A549 (cell line): ENCODE results near the gene TPRX1. TPM values are rescaled to one million over a fixed set of nuclear protein-coding genes. Genes with fewer than 3 reads are reported as not detected.

Source experiments
- ATAC-seq, 2 experiments: fragments of 200-7000 bp in 1 of 2; fragments of >200 bp in 1 of 2; cut with Nextera tagmentation in 1 of 2; cut with Tn5 transposase in 1 of 2; 3 replicates each; pipeline versions ENCODE4 v1.8.0 to v1.9.1; 2018 to 2020; ENCODE audit warnings: mild to moderate bottlenecking in 1 of 2, moderate library complexity in 1 of 2
- CTCF ChIA-PET: fragments of 300-600 bp; sonication (Branson Sonifier 250); formaldehyde crosslinking; extraction: SDS; loops from one replicate; lab custom pipeline; 2021; ENCODE audit warnings: antibody characterized with exemption, inconsistent platforms; lab: Yijun Ruan, JAX
- POLR2A ChIA-PET: fragments of 350-600 bp; formaldehyde crosslinking; extraction: SDS; loops from one replicate; lab custom pipeline; 2021; ENCODE audit warnings: antibody characterized with exemption, inconsistent platforms; lab: Yijun Ruan, JAX
- DNase-seq, 2 experiments: peaks; one replicate each; pipeline versions ENCODE4 v3.0.0 to v3.0.0-alpha.2; 2011 to 2016; ENCODE audit warnings: low read depth in 1 of 2, low spot score in 1 of 2
- FAIRE-seq: peaks from 2 replicates; lab custom pipeline; 2011; peaks lifted over from hg19 to GRCh38; lab: Jason Lieb, UNC
- H3K27ac ChIP-seq, 2 experiments: fragments of >200 bp; sonication (Bioruptor Twin); formaldehyde crosslinking; 3 replicates each; pipeline ENCODE4 v1.5.1; 2016 to 2017
- H3K4me1 ChIP-seq: fragments of >200 bp; sonication (Bioruptor Twin); formaldehyde crosslinking; 3 replicates; pipeline ENCODE4 v1.6.1; 2016
- H3K4me2 ChIP-seq: fragments of >200 bp; sonication (Bioruptor Twin); formaldehyde crosslinking; 3 replicates; pipeline ENCODE4 v1.6.1; 2016
- H3K4me3 ChIP-seq: fragments of >200 bp; sonication (Bioruptor Twin); formaldehyde crosslinking; 3 replicates; pipeline ENCODE4 v1.5.1; 2016
- H3K9me3 ChIP-seq: fragments of >200 bp; sonication (Bioruptor Twin); formaldehyde crosslinking; 3 replicates; pipeline ENCODE4 v1.6.1; 2016
- BHLHE40 ChIP-seq: IDR thresholded peaks from 2 replicates; pipeline ENCODE4 v1.6.1; 2012; ENCODE audit warnings: low read depth, low read length, inconsistent platforms
- CBX8 ChIP-seq: fragments of 200-600 bp; sonication (generic); IDR thresholded peaks from 2 replicates; pipeline ENCODE4 v1.6.1; 2016
- CEBPB ChIP-seq, 2 experiments: fragments of >200 bp in 1 of 2; sonication (Bioruptor Twin) in 1 of 2; formaldehyde crosslinking in 1 of 2; IDR thresholded peaks; 2 replicates each; pipeline ENCODE4 v1.6.1; 2012 to 2016
- CHD4 ChIP-seq: fragments of 200-600 bp; sonication (generic); IDR thresholded peaks from 2 replicates; pipeline ENCODE4 v1.6.1; 2016; ENCODE audit warnings: antibody characterized with exemption, mild to moderate bottlenecking, borderline replicate concordance
- FOSL2 ChIP-seq, 2 experiments: fragments of 450-650 bp in 1 of 2; fragments of >200 bp in 1 of 2; sonication (Bioruptor Twin) in 1 of 2; formaldehyde crosslinking; IDR thresholded peaks; 2 replicates each; pipeline versions ENCODE4 v1.5.0 to v1.6.1; 2016 to 2020; ENCODE audit warnings: mild to moderate bottlenecking in 1 of 2, moderate library complexity in 1 of 2
- FOXS1 ChIP-seq: fragments of 250-450 bp; sonication (Bioruptor Pico); IDR thresholded peaks from 2 replicates; pipeline ENCODE4 v1.5.0; 2020; ENCODE audit warnings: mild to moderate bottlenecking, moderate library complexity
- HOXA7 ChIP-seq: fragments of 250-450 bp; sonication (Bioruptor Pico); IDR thresholded peaks from 2 replicates; pipeline ENCODE4 v1.5.0; 2020; ENCODE audit warnings: mild to moderate bottlenecking, moderate library complexity
- HOXB13 ChIP-seq: fragments of 250-450 bp; sonication (Bioruptor Pico); IDR thresholded peaks from 2 replicates; pipeline ENCODE4 v1.5.0; 2020; ENCODE audit warnings: low read depth, mild to moderate bottlenecking, moderate library complexity
- KDM1A ChIP-seq: fragments of 200-600 bp; sonication (generic); IDR thresholded peaks from 2 replicates; pipeline ENCODE4 v1.6.1; 2016; ENCODE audit warnings: low read depth, mild to moderate bottlenecking
- MAZ ChIP-seq: fragments of 150-350 bp; IDR thresholded peaks from 2 replicates; pipeline ENCODE4 v1.6.1; 2014; ENCODE audit warnings: antibody characterized with exemption, low read depth, low read length, borderline replicate concordance
- NPAS2 ChIP-seq: fragments of 250-450 bp; sonication (Bioruptor Pico); IDR thresholded peaks from 2 replicates; pipeline ENCODE4 v1.8.0; 2022; ENCODE audit warnings: mild to moderate bottlenecking, moderate library complexity, borderline replicate concordance
- NR3C1 ChIP-seq: fragments of >200 bp; sonication (Bioruptor Twin); formaldehyde crosslinking; IDR thresholded peaks from 3 replicates; pipeline ENCODE4 v1.6.1; 2017
- PHF8 ChIP-seq: fragments of 200-600 bp; sonication (generic); IDR thresholded peaks from 2 replicates; pipeline ENCODE4 v1.6.1; 2016; ENCODE audit warnings: low read depth, mild to moderate bottlenecking, antibody characterized with exemption, moderate library complexity, borderline replicate concordance
- RARB ChIP-seq: fragments of 250-450 bp; sonication (Bioruptor Pico); IDR thresholded peaks from 2 replicates; pipeline ENCODE4 v1.8.0; 2021; ENCODE audit warnings: mild to moderate bottlenecking, moderate library complexity
- TFCP2L1 ChIP-seq: fragments of 250-450 bp; sonication (Bioruptor Pico); IDR thresholded peaks from 2 replicates; pipeline ENCODE4 v1.5.0; 2021; ENCODE audit warnings: mild to moderate bottlenecking
- ZC3H11A ChIP-seq: fragments of 450-650 bp; IDR thresholded peaks from 2 replicates; pipeline ENCODE4 v1.6.1; 2014; ENCODE audit warnings: antibody characterized with exemption, mild to moderate bottlenecking
- ZFP36 ChIP-seq: fragments of 450-650 bp; IDR thresholded peaks from 2 replicates; pipeline ENCODE4 v1.6.1; 2014; ENCODE audit warnings: borderline replicate concordance; ENCODE audit not compliant: partially characterized antibody
- WGBS: methylation state at CpG from one replicate; pipeline ENCODE4 v1.1.6; 2017; ENCODE audit errors: missing lambda C conversion rate; 5-methylcytosine and 5-hydroxymethylcytosine counted together
- polyA plus RNA-seq, 4 experiments: library from polyadenylated mRNA; depleted of rRNA in 3 of 4; stranded (reverse); fragments of >200 nt; fragmentation: RNase III in 1 of 4; extraction: RNeasy Plus Mini Kit Qiagen cat#74134 plus additional on column Dnase treatment in 1 of 4; gene quantifications; 2 replicates in 3 of 4; 3 replicates in 1 of 4; pipeline ENCODE4 v1.2.3, GENCODE V29; 2011 to 2017
- TF ChIP-seq, protein P1 (sequence below): fragments of 200-600 bp; sonication (generic); IDR thresholded peaks from 2 replicates; pipeline ENCODE4 v1.6.1; 2016; ENCODE audit warnings: antibody characterized with exemption, mild to moderate bottlenecking, moderate library complexity
- TF ChIP-seq, protein P2 (sequence below): fragments of >200 bp; sonication (Bioruptor Twin); formaldehyde crosslinking; IDR thresholded peaks from 3 replicates; pipeline ENCODE4 v1.5.1; 2016
- TF ChIP-seq, protein P3 (sequence below): IDR thresholded peaks from 2 replicates; pipeline ENCODE4 v1.6.1; 2012
- TF ChIP-seq, protein P4 (sequence below): fragments of >200 bp; sonication (Bioruptor Twin); formaldehyde crosslinking; IDR thresholded peaks from 2 replicates; pipeline ENCODE4 v1.6.1; 2016

TPRX1 gene
- polyA plus RNA-seq, 2 of the 4 experiments (the other 2 are of a cell fraction), result not detected

DNA sequence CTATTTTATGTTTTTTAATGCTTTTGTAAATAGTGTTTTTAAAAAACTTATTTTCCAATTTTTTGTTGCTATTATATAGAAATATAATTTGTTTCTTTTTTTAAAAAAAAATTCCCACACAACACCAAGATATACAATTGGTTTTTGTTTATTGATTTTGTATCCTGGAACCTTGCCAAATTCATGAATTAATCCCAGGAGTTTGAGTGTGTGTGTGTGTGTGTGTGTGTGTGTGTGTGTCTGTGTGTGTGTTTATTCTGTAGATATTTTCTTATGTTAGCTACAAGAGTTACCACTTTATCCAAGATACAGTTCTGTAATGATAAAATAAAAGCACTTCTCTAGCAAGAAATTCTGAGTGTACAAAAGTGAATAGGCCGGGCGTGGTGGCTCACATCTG lies 7.6 kb downstream of the TPRX1 start:
- CTCF ChIA-PET, result interaction anchor here (0.8 to 5.3 kb wide), 6 partner anchors 8 to 281 kb away, joined by 3 to 22 read pairs (median 3); partner anchors contain the start of genes EHD2 and NAPA

DNA sequence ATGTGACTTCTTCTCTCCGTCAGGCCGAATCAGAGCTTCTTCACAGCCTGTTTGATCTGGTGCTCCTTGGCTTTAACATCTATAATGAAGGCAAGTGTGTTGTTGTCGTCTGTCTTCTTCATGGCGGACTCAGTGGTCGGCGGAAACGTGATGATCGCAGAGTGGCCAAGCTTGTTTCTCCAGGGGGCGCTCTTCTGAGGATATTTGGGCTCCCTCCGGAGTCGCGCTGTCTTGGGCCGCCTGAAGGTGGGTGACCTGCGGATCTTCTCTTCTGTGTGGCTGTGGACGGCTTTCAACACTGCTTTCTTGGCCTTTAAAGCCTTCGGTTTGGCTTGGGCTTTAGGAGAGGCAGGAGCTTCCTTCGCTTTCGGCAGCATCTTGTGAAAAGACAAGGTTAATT lies 9.8 kb downstream of the TPRX1 start:
- FAIRE-seq (no peak), ATAC-seq (no peak), DNase-seq (peak in 1 of 2 experiments; percentile 35)
- H3K4me3 ChIP-seq, result no peak overlapping the region
- ChIA-PET CTCF (interaction anchor here (0.6 to 2.3 kb wide), 13 partner anchors 12 to 358 kb away, joined by 3 to 9 read pairs (median 5); no protein-coding TSS in a partner anchor), POLR2A (no interaction called here)
- H3K4me2 ChIP-seq, result no peak overlapping the region
- peaks cover 7% of the 10 kb centered on the region; the same call in 2 of the 3 replicates for H3K9me3 ChIP-seq
- WGBS, result 88% methylated on average over 18 of the region's 18 CpGs
- no peak overlapping the region for H3K27ac ChIP-seq
- no peaks in the 10 kb centered on the region for H3K4me1 ChIP-seq
- TF ChIP-seq, protein P1, sequence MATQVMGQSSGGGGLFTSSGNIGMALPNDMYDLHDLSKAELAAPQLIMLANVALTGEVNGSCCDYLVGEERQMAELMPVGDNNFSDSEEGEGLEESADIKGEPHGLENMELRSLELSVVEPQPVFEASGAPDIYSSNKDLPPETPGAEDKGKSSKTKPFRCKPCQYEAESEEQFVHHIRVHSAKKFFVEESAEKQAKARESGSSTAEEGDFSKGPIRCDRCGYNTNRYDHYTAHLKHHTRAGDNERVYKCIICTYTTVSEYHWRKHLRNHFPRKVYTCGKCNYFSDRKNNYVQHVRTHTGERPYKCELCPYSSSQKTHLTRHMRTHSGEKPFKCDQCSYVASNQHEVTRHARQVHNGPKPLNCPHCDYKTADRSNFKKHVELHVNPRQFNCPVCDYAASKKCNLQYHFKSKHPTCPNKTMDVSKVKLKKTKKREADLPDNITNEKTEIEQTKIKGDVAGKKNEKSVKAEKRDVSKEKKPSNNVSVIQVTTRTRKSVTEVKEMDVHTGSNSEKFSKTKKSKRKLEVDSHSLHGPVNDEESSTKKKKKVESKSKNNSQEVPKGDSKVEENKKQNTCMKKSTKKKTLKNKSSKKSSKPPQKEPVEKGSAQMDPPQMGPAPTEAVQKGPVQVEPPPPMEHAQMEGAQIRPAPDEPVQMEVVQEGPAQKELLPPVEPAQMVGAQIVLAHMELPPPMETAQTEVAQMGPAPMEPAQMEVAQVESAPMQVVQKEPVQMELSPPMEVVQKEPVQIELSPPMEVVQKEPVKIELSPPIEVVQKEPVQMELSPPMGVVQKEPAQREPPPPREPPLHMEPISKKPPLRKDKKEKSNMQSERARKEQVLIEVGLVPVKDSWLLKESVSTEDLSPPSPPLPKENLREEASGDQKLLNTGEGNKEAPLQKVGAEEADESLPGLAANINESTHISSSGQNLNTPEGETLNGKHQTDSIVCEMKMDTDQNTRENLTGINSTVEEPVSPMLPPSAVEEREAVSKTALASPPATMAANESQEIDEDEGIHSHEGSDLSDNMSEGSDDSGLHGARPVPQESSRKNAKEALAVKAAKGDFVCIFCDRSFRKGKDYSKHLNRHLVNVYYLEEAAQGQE, result no peak
- TF ChIP-seq, protein P2, sequence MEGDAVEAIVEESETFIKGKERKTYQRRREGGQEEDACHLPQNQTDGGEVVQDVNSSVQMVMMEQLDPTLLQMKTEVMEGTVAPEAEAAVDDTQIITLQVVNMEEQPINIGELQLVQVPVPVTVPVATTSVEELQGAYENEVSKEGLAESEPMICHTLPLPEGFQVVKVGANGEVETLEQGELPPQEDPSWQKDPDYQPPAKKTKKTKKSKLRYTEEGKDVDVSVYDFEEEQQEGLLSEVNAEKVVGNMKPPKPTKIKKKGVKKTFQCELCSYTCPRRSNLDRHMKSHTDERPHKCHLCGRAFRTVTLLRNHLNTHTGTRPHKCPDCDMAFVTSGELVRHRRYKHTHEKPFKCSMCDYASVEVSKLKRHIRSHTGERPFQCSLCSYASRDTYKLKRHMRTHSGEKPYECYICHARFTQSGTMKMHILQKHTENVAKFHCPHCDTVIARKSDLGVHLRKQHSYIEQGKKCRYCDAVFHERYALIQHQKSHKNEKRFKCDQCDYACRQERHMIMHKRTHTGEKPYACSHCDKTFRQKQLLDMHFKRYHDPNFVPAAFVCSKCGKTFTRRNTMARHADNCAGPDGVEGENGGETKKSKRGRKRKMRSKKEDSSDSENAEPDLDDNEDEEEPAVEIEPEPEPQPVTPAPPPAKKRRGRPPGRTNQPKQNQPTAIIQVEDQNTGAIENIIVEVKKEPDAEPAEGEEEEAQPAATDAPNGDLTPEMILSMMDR, result 0 out of 3 replicates have a peak, but pooled peaks have one; percentile 9
- TF ChIP-seq, all 56 proteins: peak for 1

More for the DNA sequence above, 7.6 kb downstream of the TPRX1 start:
- TF ChIP-seq ZC3H11A (no peak), CBX8 (no peak), KDM1A (no peak), CHD4 (no peak), BHLHE40 (no peak)
- TF ChIP-seq, all 56 proteins: peak for 0
- FAIRE-seq (no peak), ATAC-seq (no peak), DNase-seq (no peak)
- Histone ChIP-seq H3K27ac (no peak overlapping the region), H3K4me2 (no peak overlapping the region), H3K4me1 (no peaks in the 10 kb centered on the region), H3K4me3 (no peak overlapping the region), H3K9me3 (peaks cover 11% of the 10 kb centered on the region; the same call in 2 of the 3 replicates)
- 57% methylated on average over 2 of the region's 2 CpGs for WGBS
- POLR2A ChIA-PET, result no interaction called here

DNA sequence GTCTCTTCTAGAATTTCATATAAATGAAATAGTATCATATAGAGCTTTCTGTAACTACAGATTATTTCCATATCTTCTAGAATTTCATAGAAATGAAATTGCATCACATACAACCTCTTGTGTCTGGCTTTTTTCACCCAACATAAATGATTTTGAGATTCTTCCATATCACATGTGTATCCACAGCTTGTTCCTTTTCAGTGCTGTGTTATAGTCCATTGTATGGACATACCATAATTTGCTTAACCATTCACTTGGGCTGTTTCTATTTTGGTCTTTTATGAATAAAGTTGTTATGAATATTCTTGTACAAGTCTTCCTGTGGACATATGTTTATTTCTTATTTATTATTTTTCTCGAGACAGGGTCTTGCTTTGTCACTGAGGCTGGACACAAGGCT lies 11.7 kb downstream of the TPRX1 start:
- TF ChIP-seq NR3C1 (no peak), TFCP2L1 (CRISPR knock-in tag) (no peak), FOXS1 (no peak), NPAS2 (CRISPR knock-in tag) (no peak), FOSL2 (IDR thresholded peaks at IDR 0.05) (no peak), FOSL2 (CRISPR knock-in tag; IDR thresholded peaks at IDR 0.05) (no peak), ZFP36 (no peak), HOXA7 (CRISPR knock-in tag) (no peak), RARB (CRISPR knock-in tag) (no peak), PHF8 (no peak), CHD4 (no peak), MAZ (no peak), CEBPB (IDR thresholded peaks at IDR 0.05) (no peak), HOXB13 (no peak)
- TF ChIP-seq, protein P3, sequence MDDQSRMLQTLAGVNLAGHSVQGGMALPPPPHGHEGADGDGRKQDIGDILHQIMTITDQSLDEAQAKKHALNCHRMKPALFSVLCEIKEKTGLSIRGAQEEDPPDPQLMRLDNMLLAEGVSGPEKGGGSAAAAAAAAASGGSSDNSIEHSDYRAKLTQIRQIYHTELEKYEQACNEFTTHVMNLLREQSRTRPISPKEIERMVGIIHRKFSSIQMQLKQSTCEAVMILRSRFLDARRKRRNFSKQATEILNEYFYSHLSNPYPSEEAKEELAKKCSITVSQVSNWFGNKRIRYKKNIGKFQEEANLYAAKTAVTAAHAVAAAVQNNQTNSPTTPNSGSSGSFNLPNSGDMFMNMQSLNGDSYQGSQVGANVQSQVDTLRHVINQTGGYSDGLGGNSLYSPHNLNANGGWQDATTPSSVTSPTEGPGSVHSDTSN, result no peak
- TF ChIP-seq, protein P4, sequence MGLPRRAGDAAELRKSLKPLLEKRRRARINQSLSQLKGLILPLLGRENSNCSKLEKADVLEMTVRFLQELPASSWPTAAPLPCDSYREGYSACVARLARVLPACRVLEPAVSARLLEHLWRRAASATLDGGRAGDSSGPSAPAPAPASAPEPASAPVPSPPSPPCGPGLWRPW, result no peak
- TF ChIP-seq, all 56 proteins: peak for 0
- FAIRE-seq, result no peak
- no peak for ATAC-seq
- no peaks in the 10 kb centered on the region for H3K4me1 ChIP-seq
- peaks cover 7% of the 10 kb centered on the region; the same call in 2 of the 3 replicates for H3K9me3 ChIP-seq
- no peak for DNase-seq
- no peak overlapping the region for H3K27ac ChIP-seq
- no peak overlapping the region for H3K4me3 ChIP-seq
- CTCF ChIA-PET, result interaction anchor here (0.6 to 9.8 kb wide), 10 partner anchors 11 to 359 kb away, joined by 3 to 133 read pairs (median 36); partner anchors contain the start of gene EHD2
- POLR2A ChIA-PET, result no interaction called here
- no peak overlapping the region for H3K4me2 ChIP-seq
- WGBS, result 72% methylated on average over 1 of the region's 1 CpG
